Fibroblast of lung (primary cell): ENCODE data around the gene SEC24B.

Source experiments
- EZH2 ChIP-seq: IDR thresholded peaks from 2 replicates; pipeline ENCODE4 v1.5.1; 2012; ENCODE audit warnings: low read length, control low read depth, mild to moderate bottlenecking; ENCODE audit errors: missing control alignments
- TF ChIP-seq, protein P1 (sequence below), 2 donors: IDR thresholded peaks in 1 of 2; conservative IDR thresholded peaks in 1 of 2; 1 replicate in 1 of 2; 2 replicates in 1 of 2; pipeline ENCODE4 v1.5.1; 2011 to 2012; ENCODE audit warnings: low read length in 2 of 2, control low read depth in 1 of 2, inconsistent platforms in 1 of 2, low read depth in 1 of 2, mild to moderate bottlenecking in 1 of 2

GRCh38 chr4:109578846-109579245 lies 145.2 kb downstream of the SEC24B start:
- TF ChIP-seq, protein P1, sequence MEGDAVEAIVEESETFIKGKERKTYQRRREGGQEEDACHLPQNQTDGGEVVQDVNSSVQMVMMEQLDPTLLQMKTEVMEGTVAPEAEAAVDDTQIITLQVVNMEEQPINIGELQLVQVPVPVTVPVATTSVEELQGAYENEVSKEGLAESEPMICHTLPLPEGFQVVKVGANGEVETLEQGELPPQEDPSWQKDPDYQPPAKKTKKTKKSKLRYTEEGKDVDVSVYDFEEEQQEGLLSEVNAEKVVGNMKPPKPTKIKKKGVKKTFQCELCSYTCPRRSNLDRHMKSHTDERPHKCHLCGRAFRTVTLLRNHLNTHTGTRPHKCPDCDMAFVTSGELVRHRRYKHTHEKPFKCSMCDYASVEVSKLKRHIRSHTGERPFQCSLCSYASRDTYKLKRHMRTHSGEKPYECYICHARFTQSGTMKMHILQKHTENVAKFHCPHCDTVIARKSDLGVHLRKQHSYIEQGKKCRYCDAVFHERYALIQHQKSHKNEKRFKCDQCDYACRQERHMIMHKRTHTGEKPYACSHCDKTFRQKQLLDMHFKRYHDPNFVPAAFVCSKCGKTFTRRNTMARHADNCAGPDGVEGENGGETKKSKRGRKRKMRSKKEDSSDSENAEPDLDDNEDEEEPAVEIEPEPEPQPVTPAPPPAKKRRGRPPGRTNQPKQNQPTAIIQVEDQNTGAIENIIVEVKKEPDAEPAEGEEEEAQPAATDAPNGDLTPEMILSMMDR (conservative IDR thresholded peaks at IDR 0.05 in 1 of 2, IDR thresholded peaks at IDR 0.05 in 1 of 2; ENCODE audit: low read depth in 1 of 2, low read length in 2 of 2), result no peak
- TF ChIP-seq EZH2, result no peak
